DMS79 (cell line): ENCODE data around the gene AHI1.

Source experiments
- DNase-seq: peaks from one replicate; lab custom pipeline; 2025; lab: John Stamatoyannopoulos, UW

Gene AHI1

GRCh38 chr6:135451617-135452190, 45.8 kb downstream of the AHI1 start:
- peak; percentile 20 for DNase-seq

GRCh38 chr6:135449246-135449645, 48.3 kb downstream of the AHI1 start:
- DNase-seq, result no peak

GRCh38 chr6:135440087-135440792, 57.3 kb downstream of the AHI1 start:
- no peak for DNase-seq

- no peak for DNase-seq
Observed at GRCh38 chr6:135439549-135439948, 58.0 kb downstream of the AHI1 start.

- DNase-seq, result no peak
Observed at GRCh38 chr6:135438907-135439535, 58.5 kb downstream of the AHI1 start.

GRCh38 chr6:135434991-135435390, 62.5 kb downstream of the AHI1 start:
- DNase-seq, result no peak

GRCh38 chr6:135434095-135434494, 63.4 kb downstream of the AHI1 start:
- no peak for DNase-seq

GRCh38 chr6:135428078-135428477, 69.5 kb downstream of the AHI1 start:
- no peak for DNase-seq

GRCh38 chr6:135426833-135427232, 70.7 kb downstream of the AHI1 start:
- DNase-seq, result no peak

- DNase-seq, result no peak
Observed at GRCh38 chr6:135424385-135424784, 73.2 kb downstream of the AHI1 start.

- peak; percentile 22 for DNase-seq
Observed at GRCh38 chr6:135423649-135424128, 73.9 kb downstream of the AHI1 start.

GRCh38 chr6:135419162-135419561, 78.4 kb downstream of the AHI1 start:
- no peak for DNase-seq

GRCh38 chr6:135418040-135418760, 79.3 kb downstream of the AHI1 start:
- no peak for DNase-seq

- DNase-seq, result no peak
Observed at GRCh38 chr6:135412761-135413160, 84.8 kb downstream of the AHI1 start.

- DNase-seq, result no peak
Observed at GRCh38 chr6:135411849-135412248, 85.7 kb downstream of the AHI1 start.

GRCh38 chr6:135411339-135411738, 86.2 kb downstream of the AHI1 start:
- DNase-seq, result no peak

GRCh38 chr6:135410856-135411255, 86.7 kb downstream of the AHI1 start:
- no peak for DNase-seq

GRCh38 chr6:135403584-135403983, 94.0 kb downstream of the AHI1 start:
- DNase-seq, result no peak

GRCh38 chr6:135402311-135402710, 95.2 kb downstream of the AHI1 start:
- DNase-seq, result no peak

- no peak for DNase-seq
Observed at GRCh38 chr6:135397172-135397952, 100.2 kb downstream of the AHI1 start.

GRCh38 chr6:135395136-135395535, 102.4 kb downstream of the AHI1 start:
- no peak for DNase-seq

- no peak for DNase-seq
Observed at GRCh38 chr6:135393289-135393688, 104.3 kb downstream of the AHI1 start.
